CD14-positive monocyte (primary cell): ENCODE measurements around the gene CRAMP1. TPM values are rescaled to one million over a fixed set of nuclear protein-coding genes. Genes with fewer than 3 reads are reported as not detected.
A peak's percentile ranks its signal among the peaks of the same experiment; 100 is the strongest.

Experiments
- DNase-seq, 3 donors: peaks; one replicate each; pipeline ENCODE4 v3.0.0-alpha.2; 2011 to 2022
- H2AFZ ChIP-seq: 2 replicates; pipeline ENCODE4 v1.6.0; 2012; ENCODE audit warnings: mild to moderate bottlenecking, low read depth, low read length, inconsistent platforms; ENCODE audit not compliant: insufficient read depth, poor library complexity, severe bottlenecking
- H3K27ac ChIP-seq, 2 donors: 1 replicate in 1 of 2; 2 replicates in 1 of 2; pipeline ENCODE4 v1.5.1; 2012 to 2013; ENCODE audit warnings: low read length in 2 of 2, control low read depth in 1 of 2, inconsistent platforms in 1 of 2, low read depth in 1 of 2, mild to moderate bottlenecking in 1 of 2
- H3K27me3 ChIP-seq, 2 donors: one replicate each; pipeline versions ENCODE4 v1.6.0 to v1.6.1; 2011 to 2013; ENCODE audit warnings: low read length in 2 of 2; ENCODE audit not compliant: control insufficient read depth in 2 of 2, insufficient read depth in 2 of 2
- H3K36me3 ChIP-seq, 2 donors: replicated peaks in 1 of 2; 1 replicate in 1 of 2; 2 replicates in 1 of 2; pipeline versions ENCODE4 v1.5.1 to v1.6.1; 2012 to 2013; ENCODE audit warnings: low read length in 2 of 2, control low read depth in 1 of 2, inconsistent platforms in 1 of 2, mild to moderate bottlenecking in 1 of 2; ENCODE audit not compliant: insufficient read depth in 2 of 2, control insufficient read depth in 1 of 2
- H3K4me1 ChIP-seq, 2 donors: 1 replicate in 1 of 2; 2 replicates in 1 of 2; pipeline versions ENCODE4 v1.5.1 to v1.6.1; 2012 to 2013; ENCODE audit warnings: low read length in 2 of 2, control low read depth in 1 of 2, inconsistent platforms in 1 of 2, mild to moderate bottlenecking in 1 of 2, moderate library complexity in 1 of 2; ENCODE audit not compliant: insufficient read depth in 2 of 2, control insufficient read depth in 1 of 2
- H3K4me2 ChIP-seq: replicated peaks from 2 replicates; pipeline ENCODE3; 2012; ENCODE audit warnings: low read length, moderate library complexity, mild to moderate bottlenecking; ENCODE audit not compliant: poor library complexity, severe bottlenecking; ENCODE audit errors: extremely low read depth
- H3K4me3 ChIP-seq, 3 experiments: fragments of 200-600 bp in 1 of 3; sonication (generic) in 1 of 3; replicated peaks in 1 of 3; 1 replicate in 2 of 3; 2 replicates in 1 of 3; pipeline ENCODE4 v1.5.1; 2011 to 2013; ENCODE audit warnings: low read length in 3 of 3, mild to moderate bottlenecking in 3 of 3, control low read depth in 2 of 3, low read depth in 2 of 3, inconsistent platforms in 1 of 3, moderate library complexity in 1 of 3
- H3K79me2 ChIP-seq: 2 replicates; pipeline ENCODE4 v1.6.0; 2012; ENCODE audit warnings: mild to moderate bottlenecking, control low read depth, inconsistent platforms, low read length, moderate library complexity; ENCODE audit not compliant: insufficient read depth
- H3K9ac ChIP-seq: 2 replicates; pipeline ENCODE4 v1.6.0; 2017; ENCODE audit warnings: low read length, mild to moderate bottlenecking; ENCODE audit not compliant: insufficient read depth, poor library complexity, severe bottlenecking
- H3K9me3 ChIP-seq, 2 donors: replicated peaks in 1 of 2; 1 replicate in 1 of 2; 2 replicates in 1 of 2; pipeline versions ENCODE4 v1.5.1 to v1.6.1; 2012 to 2013; ENCODE audit warnings: low read length in 2 of 2, control low read depth in 1 of 2; ENCODE audit not compliant: control insufficient read depth in 1 of 2, insufficient read depth in 1 of 2
- H4K20me1 ChIP-seq: 2 replicates; pipeline ENCODE4 v1.6.0; 2012; ENCODE audit warnings: mild to moderate bottlenecking, low read length, control low read depth, moderate library complexity; ENCODE audit not compliant: insufficient read depth
- H3K27ac Mint-ChIP-seq, 7 donors: one replicate each; pipeline ENCODE4 v1.8.0; 2020; ENCODE audit warnings: mild to moderate bottlenecking in 7 of 7, mixed read lengths in 7 of 7, moderate library complexity in 6 of 7, inconsistent platforms in 2 of 7
- H3K27me3 Mint-ChIP-seq, 3 donors: one replicate each; pipeline ENCODE4 v1.8.0; 2021 to 2022; ENCODE audit warnings: low read depth in 3 of 3, mild to moderate bottlenecking in 3 of 3, mixed read lengths in 3 of 3, moderate library complexity in 3 of 3, inconsistent platforms in 1 of 3
- H3K36me3 Mint-ChIP-seq, 2 donors: one replicate each; pipeline ENCODE4 v1.8.0; 2020; ENCODE audit warnings: mixed read lengths in 2 of 2, inconsistent platforms in 1 of 2, mild to moderate bottlenecking in 1 of 2
- H3K4me1 Mint-ChIP-seq: one replicate; pipeline ENCODE4 v1.8.0; 2020; ENCODE audit warnings: mild to moderate bottlenecking, mixed read lengths
- H3K4me3 Mint-ChIP-seq, 2 donors: one replicate each; pipeline ENCODE4 v1.8.0; 2020; ENCODE audit warnings: mild to moderate bottlenecking in 2 of 2, mixed read lengths in 2 of 2, moderate library complexity in 1 of 2
- H3K9me3 Mint-ChIP-seq, 7 donors: one replicate each; pipeline ENCODE4 v1.8.0; 2020 to 2022; ENCODE audit warnings: mixed read lengths in 7 of 7, mild to moderate bottlenecking in 6 of 7, moderate library complexity in 6 of 7, inconsistent platforms in 2 of 7
- WGBS: methylation state at CpG from one replicate; pipeline ENCODE4 v1.1.5; 2013; ENCODE audit warnings: missing lambda C conversion rate; ENCODE audit not compliant: insufficient coverage; 5-methylcytosine and 5-hydroxymethylcytosine counted together
- intact Hi-C, 2 donors: fragments of 100-400 bp; cut with micrococcal nuclease; formaldehyde crosslinking; loops; one replicate each; pipeline versions ENCODE4 v1.15.0 to v1.15.1; 2023
- polyA plus RNA-seq, 3 donors: library from polyadenylated mRNA; depleted of rRNA in 1 of 3; unstranded in 2 of 3; stranded (reverse) in 1 of 3; fragments of 300-500 nt in 2 of 3; fragments of >200 nt in 1 of 3; fragmentation: Illumina TruSeq in 2 of 3; gene quantifications; 1 replicate in 2 of 3; 2 replicates in 1 of 3; pipeline ENCODE4 v1.2.3, GENCODE V29; 2012 to 2021
- TF ChIP-seq, protein P1 (sequence below): fragments of 200-600 bp; IDR thresholded peaks from one replicate; pipeline ENCODE4 v1.8.0; 2022; ENCODE audit warnings: antibody characterized with exemption, mild to moderate bottlenecking

The CRAMP1 gene
- polyA plus RNA-seq, 3 donors: 0.46 to 12.3 (median 1.0) TPM

DNA sequence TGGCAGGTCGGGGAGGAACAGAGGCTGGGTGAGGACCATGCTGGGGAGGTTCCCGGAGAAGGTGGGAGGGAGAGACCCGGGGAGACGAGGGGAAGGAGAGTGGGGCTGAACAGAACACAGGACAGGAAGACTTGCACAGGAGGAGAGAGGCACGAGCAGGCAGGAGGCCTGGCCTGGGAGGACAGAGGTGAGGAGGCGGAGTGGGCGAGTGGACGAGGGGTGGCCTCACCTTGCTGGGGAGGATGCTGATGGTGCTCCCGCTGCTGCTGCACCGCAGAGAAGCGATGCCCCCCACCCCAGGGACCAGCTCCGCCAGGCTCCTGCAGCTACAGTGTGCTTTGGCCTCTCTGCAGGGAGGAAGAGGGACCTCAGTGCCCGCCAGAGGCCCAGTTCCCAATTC lies 44.2 kb upstream of the CRAMP1 start:
- intact Hi-C loops: no loop called here
- Mint-ChIP-seq H3K27me3 (peaks cover 0 to 1% (median 0%) of the 10 kb centered on the region in 3 donors), H3K9me3 (peaks cover 0 to 2% (median 0%) of the 10 kb centered on the region in 7 donors), H3K4me1 (no peaks in the 10 kb centered on the region), H3K36me3 (no peaks in the 10 kb centered on the region), H3K4me3 (no peak overlapping the region), H3K27ac (no peak overlapping the region)
- Histone ChIP-seq H3K4me2 (no peak overlapping the region), H3K4me3 (no peak overlapping the region), H3K79me2 (no peaks in the 10 kb centered on the region), H3K36me3 (no peaks in the 10 kb centered on the region), H3K27ac (no peak overlapping the region), H3K27me3 (no peaks in the 10 kb centered on the region), H3K9ac (no peak overlapping the region), H3K4me1 (no peaks in the 10 kb centered on the region), H4K20me1 (no peaks in the 10 kb centered on the region), H3K9me3 (no peaks in the 10 kb centered on the region), H2AFZ (no peak overlapping the region)
- TF ChIP-seq, protein P1, sequence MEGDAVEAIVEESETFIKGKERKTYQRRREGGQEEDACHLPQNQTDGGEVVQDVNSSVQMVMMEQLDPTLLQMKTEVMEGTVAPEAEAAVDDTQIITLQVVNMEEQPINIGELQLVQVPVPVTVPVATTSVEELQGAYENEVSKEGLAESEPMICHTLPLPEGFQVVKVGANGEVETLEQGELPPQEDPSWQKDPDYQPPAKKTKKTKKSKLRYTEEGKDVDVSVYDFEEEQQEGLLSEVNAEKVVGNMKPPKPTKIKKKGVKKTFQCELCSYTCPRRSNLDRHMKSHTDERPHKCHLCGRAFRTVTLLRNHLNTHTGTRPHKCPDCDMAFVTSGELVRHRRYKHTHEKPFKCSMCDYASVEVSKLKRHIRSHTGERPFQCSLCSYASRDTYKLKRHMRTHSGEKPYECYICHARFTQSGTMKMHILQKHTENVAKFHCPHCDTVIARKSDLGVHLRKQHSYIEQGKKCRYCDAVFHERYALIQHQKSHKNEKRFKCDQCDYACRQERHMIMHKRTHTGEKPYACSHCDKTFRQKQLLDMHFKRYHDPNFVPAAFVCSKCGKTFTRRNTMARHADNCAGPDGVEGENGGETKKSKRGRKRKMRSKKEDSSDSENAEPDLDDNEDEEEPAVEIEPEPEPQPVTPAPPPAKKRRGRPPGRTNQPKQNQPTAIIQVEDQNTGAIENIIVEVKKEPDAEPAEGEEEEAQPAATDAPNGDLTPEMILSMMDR: no peak
- 87% methylated on average over 8 of the region's 13 CpGs for WGBS
- DNase-seq: no peak

DNA sequence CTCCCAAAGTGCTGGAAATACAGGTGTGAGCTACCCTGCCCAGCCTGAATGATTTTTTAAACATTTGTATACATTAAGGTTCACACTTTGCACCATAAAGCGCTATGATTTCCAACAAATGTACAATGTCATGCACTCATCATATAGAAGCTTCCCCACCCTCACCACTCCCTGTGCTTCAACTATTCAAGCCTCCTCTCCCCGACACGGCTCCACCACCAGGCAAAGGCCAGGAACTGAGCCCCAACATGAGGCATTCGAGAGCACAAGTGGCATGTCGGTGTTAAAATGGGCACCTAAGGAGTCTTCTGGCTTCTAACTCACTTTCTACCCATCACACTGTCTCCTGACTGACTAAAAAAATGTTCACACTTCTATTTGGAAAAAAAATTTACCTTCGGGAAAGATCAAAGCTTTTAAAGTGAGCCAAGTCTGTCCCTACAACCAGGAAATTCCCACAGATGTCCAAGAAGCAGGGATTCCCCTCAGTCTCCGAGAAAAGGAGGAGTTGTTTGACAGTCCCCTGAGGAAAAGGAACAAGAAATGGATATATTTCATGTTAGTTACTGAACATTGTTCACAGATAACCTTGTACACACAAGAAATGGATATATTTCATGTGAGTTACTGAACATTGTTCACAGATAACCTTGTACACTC lies 41.0 kb upstream of the CRAMP1 start:
- intact Hi-C loops: no loop called here
- no peak overlapping the region for H3K9ac ChIP-seq
- peaks cover 0 to 6% of the 10 kb centered on the region in 2 donors for H3K9me3 ChIP-seq
- no peaks in the 10 kb centered on the region for H3K36me3 ChIP-seq
- Mint-ChIP-seq H3K36me3 (peaks cover 3% of the 10 kb centered on the region in 2 donors), H3K27me3 (peaks cover 0 to 1% (median 0%) of the 10 kb centered on the region in 3 donors), H3K27ac (peak overlapping the region in 1 of 7 donors; percentile 23), H3K9me3 (peaks cover 0 to 6% (median 3%) of the 10 kb centered on the region in 7 donors), H3K4me1 (no peaks in the 10 kb centered on the region), H3K4me3 (no peak overlapping the region)
- H3K27ac ChIP-seq: no peak overlapping the region
- no peaks in the 10 kb centered on the region for H3K27me3 ChIP-seq
- H3K4me3 ChIP-seq: no peak overlapping the region
- TF ChIP-seq, protein P1: no peak
- H2AFZ ChIP-seq: no peak overlapping the region
- H3K4me2 ChIP-seq: no peak overlapping the region
- WGBS: 94% methylated on average over 5 of the region's 7 CpGs
- DNase-seq: no peak
- H3K4me1 ChIP-seq: no peaks in the 10 kb centered on the region
- H4K20me1 ChIP-seq: no peaks in the 10 kb centered on the region
- no peaks in the 10 kb centered on the region for H3K79me2 ChIP-seq
